Esophagus muscularis mucosa (tissue), 4 donors: Measurements from ENCODE around the gene TRIM59. TPM values are rescaled to one million over a fixed set of nuclear protein-coding genes. Genes with fewer than 3 reads are reported as not detected.

Experiments used
- DNase-seq: peaks from one replicate; pipeline ENCODE4 v3.0.0-alpha.2; 2017; ENCODE audit errors: extremely low spot score
- H3K27ac ChIP-seq, 4 donors: fragments of 200-600 bp; sonication (generic); replicated peaks in 1 of 4; 1 replicate in 3 of 4; 2 replicates in 1 of 4; pipeline ENCODE4 v1.5.1; 2016 to 2019; ENCODE audit warnings: mild to moderate bottlenecking in 1 of 4
- H3K27me3 ChIP-seq, 4 donors: fragments of 200-600 bp; sonication (generic); one replicate each; pipeline versions ENCODE4 v1.5.1 to v1.6.0; 2016 to 2019
- H3K36me3 ChIP-seq, 4 donors: fragments of 200-600 bp; sonication (generic); one replicate each; pipeline ENCODE4 v1.5.1; 2016 to 2019
- H3K4me1 ChIP-seq, 4 donors: fragments of 200-600 bp; sonication (generic); one replicate each; pipeline ENCODE4 v1.5.1; 2016 to 2019
- H3K4me3 ChIP-seq, 4 donors: fragments of 200-600 bp; sonication (generic); 1 replicate in 2 of 4; 2 replicates in 2 of 4; pipeline ENCODE4 v1.5.1; 2016 to 2019; ENCODE audit warnings: mild to moderate bottlenecking in 4 of 4, moderate library complexity in 1 of 4
- H3K9me3 ChIP-seq, 4 donors: fragments of 200-600 bp; sonication (generic); 1 replicate in 3 of 4; 2 replicates in 1 of 4; pipeline ENCODE4 v1.5.1; 2016 to 2019
- CTCF ChIP-seq, 3 experiments: fragments of 200-600 bp in 2 of 3; fragments of 450-650 bp in 1 of 3; sonication (generic) in 2 of 3; IDR thresholded peaks; one replicate each; pipeline ENCODE4 v1.5.1; 2017 to 2019; ENCODE audit warnings: antibody characterized with exemption in 3 of 3, mild to moderate bottlenecking in 2 of 3, moderate library complexity in 1 of 3
- EP300 ChIP-seq: sonication (generic); formaldehyde crosslinking; IDR thresholded peaks from one replicate; pipeline ENCODE4 v1.6.1; 2017; ENCODE audit warnings: antibody characterized with exemption
- POLR2A ChIP-seq: fragments of 450-650 bp; IDR thresholded peaks from one replicate; pipeline ENCODE4 v1.6.1; 2017; ENCODE audit warnings: antibody characterized with exemption, moderate library complexity, mild to moderate bottlenecking, low read depth
- POLR2AphosphoS5 ChIP-seq, 2 donors: sonication (generic); formaldehyde crosslinking; IDR thresholded peaks; one replicate each; pipeline ENCODE4 v1.6.1; 2017; ENCODE audit warnings: antibody characterized with exemption in 2 of 2
- WGBS: methylation state at CpG from one replicate; pipeline ENCODE4 v1.1.5; 2018; 5-methylcytosine and 5-hydroxymethylcytosine counted together
- intact Hi-C: fragments of 100-400 bp; cut with DNase I; formaldehyde crosslinking; loops from one replicate; pipeline ENCODE4 v1.15.1; 2023
- total RNA-seq, 4 donors: library from RNA; depleted of rRNA; stranded (reverse); fragments of >200 nt; gene quantifications; one replicate each; pipeline versions ENCODE4 v1.1.0 to v1.2.1, GENCODE V29; 2016

The TRIM59 gene
- total RNA-seq, 4 donors from 2014 or later = 1.3 to 3.8 (median 1.9) TPM

- intact Hi-C loops = no loop called here
- H3K27ac ChIP-seq = no peak overlapping the region
- 93% methylated on average over 2 of the region's 2 CpGs for WGBS
- no peaks in the 10 kb centered on the region for H3K36me3 ChIP-seq
- no peaks in the 10 kb centered on the region for H3K27me3 ChIP-seq
- H3K4me3 ChIP-seq = no peak overlapping the region
- H3K4me1 ChIP-seq = no peaks in the 10 kb centered on the region
- no peak for TF ChIP-seq POLR2AphosphoS5 (IDR thresholded peaks at IDR 0.05)
- no peak for TF ChIP-seq EP300
- TF ChIP-seq POLR2A = no peak
- TF ChIP-seq CTCF (IDR thresholded peaks at IDR 0.05) = no peak
- DNase-seq = peak; percentile 0
- no peaks in the 10 kb centered on the region for H3K9me3 ChIP-seq
These were observed 14.7 kb upstream of the TRIM59 start for GRCh38 chr3:160464321-160464720.

GRCh38 chr3:160460033-160460432, 10.4 kb upstream of the TRIM59 start:
- Histone ChIP-seq H3K36me3 (no peaks in the 10 kb centered on the region), H3K4me3 (no peak overlapping the region), H3K9me3 (no peaks in the 10 kb centered on the region), H3K27ac (no peak overlapping the region), H3K4me1 (no peaks in the 10 kb centered on the region), H3K27me3 (no peaks in the 10 kb centered on the region)
- no peak for DNase-seq
- TF ChIP-seq EP300 = no peak
- no peak for TF ChIP-seq POLR2A
- no peak for TF ChIP-seq CTCF (IDR thresholded peaks at IDR 0.05)
- no peak for TF ChIP-seq POLR2AphosphoS5 (IDR thresholded peaks at IDR 0.05)
- intact Hi-C loops = no loop called here
- 80% methylated on average over 1 of the region's 3 CpGs for WGBS

GRCh38 chr3:160459450-160459970, 9.9 kb upstream of the TRIM59 start:
- Histone ChIP-seq H3K27me3 (no peaks in the 10 kb centered on the region), H3K27ac (no peak overlapping the region), H3K4me1 (no peaks in the 10 kb centered on the region), H3K36me3 (no peaks in the 10 kb centered on the region), H3K9me3 (no peaks in the 10 kb centered on the region), H3K4me3 (no peak overlapping the region)
- TF ChIP-seq POLR2AphosphoS5 (IDR thresholded peaks at IDR 0.05) = no peak
- no peak for TF ChIP-seq EP300
- no peak for TF ChIP-seq POLR2A
- TF ChIP-seq CTCF (IDR thresholded peaks at IDR 0.05) = no peak
- intact Hi-C loops = no loop called here
- WGBS = 94% methylated on average over 9 of the region's 9 CpGs
- no peak for DNase-seq

GRCh38 chr3:160458151-160458550, 8.6 kb upstream of the TRIM59 start:
- Histone ChIP-seq H3K27me3 (no peaks in the 10 kb centered on the region), H3K27ac (no peak overlapping the region), H3K4me3 (no peak overlapping the region), H3K4me1 (no peaks in the 10 kb centered on the region), H3K9me3 (no peaks in the 10 kb centered on the region), H3K36me3 (no peaks in the 10 kb centered on the region)
- DNase-seq = no peak
- intact Hi-C loops = no loop called here
- 79% methylated on average over 4 of the region's 4 CpGs for WGBS
- no peak for TF ChIP-seq EP300
- no peak for TF ChIP-seq POLR2A
- TF ChIP-seq POLR2AphosphoS5 (IDR thresholded peaks at IDR 0.05) = no peak
- no peak for TF ChIP-seq CTCF (IDR thresholded peaks at IDR 0.05)

- intact Hi-C loops = no loop called here
- no peak for DNase-seq
- no peaks in the 10 kb centered on the region for H3K9me3 ChIP-seq
- 90% methylated on average over 3 of the region's 3 CpGs for WGBS
- no peak overlapping the region for H3K27ac ChIP-seq
- no peak for TF ChIP-seq POLR2AphosphoS5 (IDR thresholded peaks at IDR 0.05)
- TF ChIP-seq EP300 = no peak
- no peak for TF ChIP-seq POLR2A
- TF ChIP-seq CTCF (IDR thresholded peaks at IDR 0.05) = no peak
- no peaks in the 10 kb centered on the region for H3K27me3 ChIP-seq
- no peaks in the 10 kb centered on the region for H3K36me3 ChIP-seq
- H3K4me1 ChIP-seq = peaks cover 0 to under 1% (median under 1%) of the 10 kb centered on the region in 4 donors
- H3K4me3 ChIP-seq = no peak overlapping the region
These were observed 6.3 kb upstream of the TRIM59 start for GRCh38 chr3:160455846-160456245.
